ENCODE measurements around the gene CCNY.

The CCNY gene

GRCh38 chr10:35452171-35452570 lies 115.9 kb downstream of the CCNY start:
- H3K4me1 Mint-ChIP-seq = peaks cover 51 to 88% of the 10 kb centered on the region in 2 donors
- H3K27me3 Mint-ChIP-seq = no peaks in the 10 kb centered on the region
- peaks cover 5% of the 10 kb centered on the region in 2 donors for H3K9me3 Mint-ChIP-seq
- H3K27ac Mint-ChIP-seq = no peak overlapping the region
- ATAC-seq (replicated peaks) (no peak), DNase-seq (no peak)
- H3K4me3 Mint-ChIP-seq = no peak overlapping the region
- peaks cover 0 to 4% of the 10 kb centered on the region in 2 donors for H3K36me3 Mint-ChIP-seq

- Mint-ChIP-seq H3K4me1 (peaks cover 49 to 88% of the 10 kb centered on the region in 2 donors), H3K9me3 (peaks cover 5% of the 10 kb centered on the region in 2 donors), H3K27ac (no peak overlapping the region), H3K27me3 (no peaks in the 10 kb centered on the region), H3K4me3 (no peak overlapping the region), H3K36me3 (peaks cover 0 to 4% of the 10 kb centered on the region in 2 donors)
- no peak for ATAC-seq (replicated peaks)
- DNase-seq = no peak
These were observed 116.5 kb downstream of the CCNY start for GRCh38 chr10:35452847-35453246.

GRCh38 chr10:35453855-35454532 lies 117.7 kb downstream of the CCNY start:
- peaks cover 0 to 4% of the 10 kb centered on the region in 2 donors for H3K36me3 Mint-ChIP-seq
- H3K4me1 Mint-ChIP-seq = peaks cover 45 to 84% of the 10 kb centered on the region in 2 donors
- H3K27ac Mint-ChIP-seq = no peak overlapping the region
- H3K27me3 Mint-ChIP-seq = no peaks in the 10 kb centered on the region
- H3K9me3 Mint-ChIP-seq = peaks cover under 1 to 2% of the 10 kb centered on the region in 2 donors
- no peak overlapping the region for H3K4me3 Mint-ChIP-seq
- ATAC-seq (replicated peaks) (no peak), DNase-seq (no peak)

GRCh38 chr10:35456153-35456720 lies 119.9 kb downstream of the CCNY start:
- ATAC-seq (replicated peaks) (no peak), DNase-seq (no peak)
- H3K36me3 Mint-ChIP-seq = peaks cover 0 to 4% of the 10 kb centered on the region in 2 donors
- no peak overlapping the region for H3K4me3 Mint-ChIP-seq
- no peaks in the 10 kb centered on the region for H3K27me3 Mint-ChIP-seq
- peaks cover 45 to 68% of the 10 kb centered on the region in 2 donors for H3K4me1 Mint-ChIP-seq
- no peaks in the 10 kb centered on the region for H3K9me3 Mint-ChIP-seq
- peak overlapping the region; percentile 14 for H3K27ac Mint-ChIP-seq

GRCh38 chr10:35456784-35457183 lies 120.5 kb downstream of the CCNY start:
- H3K27ac Mint-ChIP-seq = no peak overlapping the region
- H3K4me1 Mint-ChIP-seq = peaks cover 45 to 63% of the 10 kb centered on the region in 2 donors
- no peak overlapping the region for H3K4me3 Mint-ChIP-seq
- DNase-seq = no peak
- H3K27me3 Mint-ChIP-seq = no peaks in the 10 kb centered on the region
- ATAC-seq (replicated peaks) = no peak
- no peaks in the 10 kb centered on the region for H3K9me3 Mint-ChIP-seq
- peaks cover 0 to 4% of the 10 kb centered on the region in 2 donors for H3K36me3 Mint-ChIP-seq

DNA sequence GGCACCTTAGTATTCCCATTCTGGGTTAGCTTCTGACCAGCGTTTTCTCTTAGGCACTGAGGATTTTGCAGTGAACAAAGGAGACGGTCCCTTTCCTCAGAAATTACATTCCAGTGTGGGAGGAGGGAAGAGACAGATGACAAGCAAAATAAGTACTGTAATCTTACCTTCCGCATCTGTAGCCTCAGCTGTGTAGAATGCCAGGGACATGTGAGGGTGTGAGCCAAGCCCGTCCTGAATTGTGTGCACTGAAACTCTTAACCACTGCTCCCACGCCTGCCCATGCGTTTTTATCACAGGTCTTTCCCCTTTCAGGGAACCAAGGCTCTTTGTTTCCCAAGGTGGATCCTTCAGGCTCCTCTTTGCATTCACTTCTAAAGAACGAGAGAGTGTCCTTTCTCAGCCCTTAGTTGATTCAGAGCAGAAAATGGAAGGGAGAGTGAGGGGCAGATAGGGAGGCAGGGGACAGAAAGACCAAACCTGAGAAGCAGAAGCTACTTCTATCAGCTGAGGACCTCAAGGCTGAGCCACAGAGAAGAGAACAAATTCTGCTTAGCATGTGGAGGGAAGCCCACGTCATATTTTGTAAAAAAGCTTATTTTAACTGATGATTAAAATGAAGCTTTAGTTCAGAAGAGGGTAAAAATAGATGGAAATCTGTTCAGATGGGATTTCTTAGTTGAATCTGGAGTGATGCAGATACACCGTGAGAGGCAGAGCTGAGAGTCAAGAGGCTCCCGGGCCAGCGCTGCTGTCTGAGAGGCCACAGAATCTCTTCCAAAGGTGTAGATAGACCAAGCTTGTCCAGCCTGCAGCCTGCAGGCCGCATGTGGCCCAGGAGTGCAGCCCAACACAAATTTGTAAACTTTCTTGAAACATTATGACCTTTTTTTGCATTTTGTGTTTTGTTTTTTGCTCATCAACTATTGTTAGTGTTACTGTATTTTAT lies 122.5 kb downstream of the CCNY start:
- DNase-seq (no peak), ATAC-seq (replicated peaks) (no peak)
- peaks cover 0 to 4% of the 10 kb centered on the region in 2 donors for H3K36me3 Mint-ChIP-seq
- no peaks in the 10 kb centered on the region for H3K9me3 Mint-ChIP-seq
- no peak overlapping the region for H3K4me3 Mint-ChIP-seq
- peaks cover 55 to 58% of the 10 kb centered on the region in 2 donors for H3K4me1 Mint-ChIP-seq
- no peak overlapping the region for H3K27ac Mint-ChIP-seq
- H3K27me3 Mint-ChIP-seq = no peaks in the 10 kb centered on the region

DNA sequence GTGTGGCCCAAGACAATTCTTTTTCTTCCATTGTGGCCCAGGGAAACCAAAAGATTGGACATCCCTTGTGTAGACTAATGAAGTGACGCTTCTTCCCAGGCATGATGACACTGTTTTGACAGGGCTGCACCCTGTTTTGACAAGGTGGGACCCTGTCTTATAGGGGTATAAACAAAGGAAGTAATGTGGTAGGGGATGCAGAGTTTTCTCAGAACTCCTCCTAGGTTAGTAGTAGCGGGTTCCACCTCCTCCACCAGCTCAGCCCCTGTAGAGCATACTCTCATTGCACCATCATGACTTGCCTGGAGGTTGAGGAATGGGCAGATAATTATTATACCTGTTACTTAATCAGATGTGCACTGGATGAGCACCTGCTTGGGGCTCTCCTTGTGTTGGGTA lies 123.1 kb downstream of the CCNY start:
- Mint-ChIP-seq H3K27me3 (no peaks in the 10 kb centered on the region), H3K4me3 (no peak overlapping the region), H3K4me1 (peaks cover 48 to 56% of the 10 kb centered on the region in 2 donors), H3K9me3 (no peaks in the 10 kb centered on the region), H3K36me3 (peaks cover 0 to 4% of the 10 kb centered on the region in 2 donors), H3K27ac (no peak overlapping the region)
- DNase-seq (no peak), ATAC-seq (replicated peaks) (no peak)

GRCh38 chr10:35460852-35461460 lies 124.6 kb downstream of the CCNY start:
- Mint-ChIP-seq H3K36me3 (peaks cover 0 to 3% of the 10 kb centered on the region in 2 donors), H3K27me3 (no peaks in the 10 kb centered on the region), H3K27ac (no peak overlapping the region), H3K4me1 (peaks cover 33 to 50% of the 10 kb centered on the region in 2 donors), H3K4me3 (no peak overlapping the region), H3K9me3 (no peaks in the 10 kb centered on the region)
- no peak for DNase-seq
- no peak for ATAC-seq (replicated peaks)

GRCh38 chr10:35462491-35462934 lies 126.2 kb downstream of the CCNY start:
- ATAC-seq (replicated peaks) (peak; percentile 45 to 48), DNase-seq (no peak)
- Mint-ChIP-seq H3K36me3 (no peaks in the 10 kb centered on the region), H3K4me1 (peaks cover 17 to 40% of the 10 kb centered on the region in 2 donors), H3K27me3 (no peaks in the 10 kb centered on the region), H3K4me3 (no peak overlapping the region), H3K27ac (no peak overlapping the region), H3K9me3 (no peaks in the 10 kb centered on the region)

GRCh38 chr10:35463105-35463867 lies 127.0 kb downstream of the CCNY start:
- Mint-ChIP-seq H3K36me3 (no peaks in the 10 kb centered on the region), H3K27me3 (no peaks in the 10 kb centered on the region), H3K4me1 (peaks cover 17 to 40% of the 10 kb centered on the region in 2 donors), H3K9me3 (no peaks in the 10 kb centered on the region), H3K4me3 (no peak overlapping the region), H3K27ac (peak overlapping the region; percentile 7)
- ATAC-seq (replicated peaks) (no peak), DNase-seq (no peak)

- ATAC-seq (replicated peaks) = no peak
- DNase-seq = no peak
- Mint-ChIP-seq H3K9me3 (no peaks in the 10 kb centered on the region), H3K27ac (no peak overlapping the region), H3K36me3 (no peaks in the 10 kb centered on the region), H3K27me3 (no peaks in the 10 kb centered on the region), H3K4me1 (peaks cover 18 to 38% of the 10 kb centered on the region in 2 donors), H3K4me3 (no peak overlapping the region)
These were observed 127.6 kb downstream of the CCNY start for GRCh38 chr10:35463878-35464277.

DNA sequence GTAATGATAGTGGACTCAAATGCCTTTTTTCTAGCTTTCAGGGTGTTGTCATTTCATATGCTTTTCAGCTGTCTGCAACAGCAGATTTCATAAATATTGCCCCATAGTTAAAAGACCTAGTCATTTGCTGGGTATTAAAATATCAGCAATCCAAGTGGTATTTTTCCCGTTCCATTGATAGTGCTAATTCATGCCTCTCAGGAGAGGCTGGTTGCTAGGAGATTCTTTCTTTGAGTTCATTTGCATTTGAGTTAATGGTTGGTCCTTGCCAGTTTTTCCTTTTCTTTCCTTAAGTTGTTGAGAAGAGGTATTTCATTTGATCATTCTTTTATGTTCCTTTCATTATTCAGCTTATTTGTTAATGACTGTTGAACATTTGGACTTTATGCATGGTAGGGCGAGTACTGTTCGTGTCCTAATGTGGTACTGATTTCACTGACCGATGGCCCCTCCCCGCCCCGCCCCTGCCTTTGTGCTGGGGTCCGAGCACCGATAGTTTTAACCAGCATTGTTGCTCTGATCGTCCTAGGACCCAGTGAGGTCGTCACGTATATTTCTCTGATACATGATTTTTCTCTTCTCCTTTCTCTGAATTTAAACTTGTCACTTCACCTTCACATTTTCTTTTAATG lies 128.6 kb downstream of the CCNY start:
- no peaks in the 10 kb centered on the region for H3K27me3 Mint-ChIP-seq
- DNase-seq (no peak), ATAC-seq (replicated peaks) (no peak)
- no peaks in the 10 kb centered on the region for H3K36me3 Mint-ChIP-seq
- H3K27ac Mint-ChIP-seq = no peak overlapping the region
- H3K4me1 Mint-ChIP-seq = peaks cover 21 to 38% of the 10 kb centered on the region in 2 donors
- no peaks in the 10 kb centered on the region for H3K9me3 Mint-ChIP-seq
- H3K4me3 Mint-ChIP-seq = no peak overlapping the region

- Mint-ChIP-seq H3K27ac (no peak overlapping the region), H3K9me3 (no peaks in the 10 kb centered on the region), H3K4me3 (no peak overlapping the region), H3K36me3 (no peaks in the 10 kb centered on the region), H3K27me3 (no peaks in the 10 kb centered on the region), H3K4me1 (peaks cover 28 to 36% of the 10 kb centered on the region in 2 donors)
- DNase-seq = no peak
- no peak for ATAC-seq (replicated peaks)
These were observed 129.4 kb downstream of the CCNY start for GRCh38 chr10:35465673-35466072.

Data from stimulated activated naive B cell treated with anti-CD40 and anti-IgM and Interleukin-4, amounts not matched to agents 10 μg/mL and 1 μg/mL and 100 μg/mL, for 72 hours (primary cell).